ENCODE data around the gene TBC1D22A.
"Not testable (repeated sequence)": the region's sequence is repeated elsewhere in the genome, so short reads cannot be mapped to it uniquely, and the experiment has no call there.

TBC1D22A gene

DNA sequence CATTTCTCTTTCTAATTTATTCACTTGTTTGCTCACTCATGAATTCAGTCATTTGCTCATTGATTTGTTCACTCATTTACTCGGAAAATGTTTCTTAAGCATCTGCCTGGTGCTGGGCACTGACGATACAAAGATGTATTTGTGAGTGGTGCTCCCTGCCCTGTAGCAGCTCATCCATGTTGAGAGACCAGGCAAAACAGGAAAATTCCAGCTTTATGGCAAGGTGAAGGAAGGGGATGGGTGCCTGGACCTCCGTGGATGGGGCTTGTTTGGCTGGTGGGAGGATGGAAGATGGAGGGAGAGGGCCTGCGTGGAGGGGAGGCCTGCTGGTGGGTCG is 53.1 kb downstream of the TBC1D22A start:
- DNase-seq, result no peak

DNA sequence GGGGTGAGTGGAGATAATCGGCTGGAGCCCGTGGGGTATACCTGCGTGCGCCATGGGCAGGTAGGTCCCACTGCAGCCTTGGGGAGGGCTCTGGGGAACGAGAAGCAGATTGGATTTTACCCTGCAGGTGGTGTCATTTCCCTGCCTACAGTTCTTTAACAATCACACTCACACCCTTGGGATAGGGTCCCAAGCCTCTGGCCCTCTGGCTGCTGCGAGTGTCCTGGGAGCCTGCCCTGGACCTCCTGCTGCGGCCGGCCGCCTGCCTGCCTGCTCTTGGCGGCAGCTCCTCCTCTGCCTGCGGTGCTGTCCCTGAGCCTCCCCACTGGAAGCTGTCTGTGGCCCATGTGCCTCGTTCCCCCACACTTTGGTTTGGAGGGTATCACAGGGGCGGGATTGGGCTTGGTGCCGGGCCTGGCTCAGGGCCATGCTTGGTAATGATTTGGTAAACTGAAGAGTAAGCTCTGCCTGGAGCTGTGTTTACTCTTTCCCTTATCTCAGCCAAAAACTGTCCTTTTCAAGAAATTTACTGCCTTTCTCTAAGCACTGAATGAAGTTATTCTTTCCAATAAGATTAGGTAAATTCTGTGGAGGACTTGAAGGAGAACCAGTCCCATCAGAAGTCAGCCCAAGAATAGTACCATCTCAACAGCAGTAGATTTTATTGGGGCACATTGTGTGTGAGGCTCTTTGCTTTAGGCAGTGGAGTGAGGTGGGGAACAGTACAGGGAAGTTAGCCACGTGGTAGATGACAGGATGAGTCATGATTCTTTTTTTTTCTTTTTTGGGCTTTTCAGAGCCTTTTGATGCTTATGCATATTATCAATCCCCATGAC is 53.7 kb downstream of the TBC1D22A start:
- no peak for DNase-seq

DNA sequence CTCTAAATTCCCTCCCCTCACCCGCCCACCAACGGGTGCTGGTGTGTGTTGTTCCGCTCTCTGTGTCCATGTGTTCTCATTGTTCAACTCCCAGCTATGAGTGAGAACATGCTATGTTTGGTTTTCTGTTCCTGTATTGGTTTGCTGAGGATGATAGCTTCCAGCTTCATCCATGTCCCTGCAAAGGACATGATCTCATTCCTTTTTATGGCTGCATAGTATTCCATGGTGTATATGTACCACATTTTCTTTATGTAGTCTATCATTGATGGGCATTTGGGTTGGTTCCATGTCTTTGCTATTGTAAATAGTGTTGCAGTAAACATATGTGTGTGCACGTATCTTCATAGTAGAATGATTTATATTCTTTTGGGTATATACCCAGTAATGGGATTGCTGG is 54.9 kb downstream of the TBC1D22A start:
- not testable (repeated sequence) for DNase-seq

DNA sequence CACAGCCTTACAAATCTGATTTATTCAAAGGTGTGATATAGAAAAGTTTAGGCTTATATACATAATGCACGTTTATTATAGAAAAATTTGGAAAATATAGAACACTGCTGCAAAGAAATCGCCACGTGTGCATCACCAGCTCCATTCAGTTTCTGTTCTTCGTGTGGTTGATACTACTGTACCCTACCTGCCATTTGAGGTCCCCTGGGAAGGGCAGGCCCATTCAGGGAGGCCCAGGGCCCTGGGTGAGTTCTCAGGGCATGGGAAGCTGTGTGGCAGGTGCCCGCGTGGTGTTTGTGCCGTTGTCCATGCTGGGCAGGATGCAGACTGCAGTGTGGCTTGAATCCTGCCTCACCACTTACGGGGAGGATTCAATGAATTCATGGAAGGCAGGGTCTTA is 60.8 kb downstream of the TBC1D22A start:
- no peak for DNase-seq

DNA sequence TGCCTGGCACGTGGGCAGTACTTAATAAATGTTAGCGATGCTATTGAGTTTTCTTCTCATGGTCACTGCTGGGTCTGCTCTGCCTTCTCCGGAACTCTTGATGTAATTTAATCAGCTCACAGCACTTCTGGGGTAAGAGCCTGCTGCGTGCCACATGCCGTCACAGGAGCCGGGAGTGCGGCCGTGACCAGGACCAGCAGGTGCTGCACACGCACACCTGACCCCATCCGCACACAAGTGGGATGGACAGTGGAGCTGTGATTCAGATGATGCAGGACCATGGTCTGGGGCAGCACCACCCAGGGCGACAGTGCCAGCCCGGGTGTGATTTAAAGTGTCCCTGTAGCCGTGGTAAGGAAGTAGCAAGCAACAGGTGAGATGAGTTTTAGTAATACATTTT is 61.2 kb downstream of the TBC1D22A start:
- DNase-seq, result no peak

DNA sequence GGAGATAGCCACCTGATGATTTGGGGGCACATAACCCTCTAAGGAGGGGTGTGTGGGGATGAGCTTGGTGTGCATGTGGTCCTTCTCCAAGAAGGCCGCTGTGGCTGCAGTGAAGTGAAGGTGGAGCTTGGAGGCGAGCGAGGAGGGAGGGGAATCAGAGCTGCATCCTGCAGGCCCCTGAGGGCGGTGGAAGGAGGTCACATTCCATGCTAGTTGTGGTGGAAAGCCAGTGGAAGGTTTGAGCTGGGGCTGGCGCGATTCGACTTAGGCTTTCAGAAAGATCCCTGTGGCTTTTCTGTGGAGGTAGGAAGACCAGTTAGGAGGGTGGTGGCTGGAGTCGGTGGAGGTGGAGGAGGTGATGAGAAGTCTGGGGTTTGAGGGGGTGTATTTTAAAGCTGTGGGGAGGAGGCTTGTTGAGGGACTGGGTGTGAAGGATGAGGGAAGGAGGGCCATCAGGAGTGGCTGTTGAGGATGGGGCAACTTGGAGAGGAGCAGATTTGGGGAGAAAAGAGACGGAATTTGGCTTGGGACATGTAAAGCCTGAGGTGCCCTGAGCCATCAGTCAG is 62.0 kb downstream of the TBC1D22A start:
- no peak for DNase-seq

DNA sequence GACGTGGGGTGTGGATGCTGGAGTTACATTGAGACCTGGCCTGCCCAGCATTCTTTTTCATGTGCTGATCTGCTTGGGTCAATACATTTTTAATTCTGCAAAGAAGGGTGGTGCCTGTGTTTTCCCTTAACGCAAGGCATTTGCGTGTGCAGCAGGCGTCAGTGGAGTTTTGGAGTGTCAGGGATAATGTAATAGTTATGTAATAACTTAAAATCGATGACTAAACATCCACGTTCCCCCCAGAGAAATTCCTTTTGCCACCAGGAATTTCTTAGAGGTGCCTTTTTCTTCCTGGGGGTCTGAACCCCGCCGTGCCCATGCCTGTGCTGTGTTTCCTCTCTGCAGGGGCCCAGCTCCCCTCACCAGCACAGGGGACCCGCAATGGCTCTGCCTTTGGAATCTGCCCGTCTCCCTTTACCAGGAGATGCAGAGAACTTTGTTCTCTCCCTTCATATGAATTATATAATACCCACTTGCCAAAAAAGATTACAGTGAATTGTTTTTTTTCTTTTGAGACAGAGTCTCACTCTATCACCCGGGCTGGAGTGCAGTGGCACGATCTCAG is 62.6 kb downstream of the TBC1D22A start:
- DNase-seq, result no peak

DNA sequence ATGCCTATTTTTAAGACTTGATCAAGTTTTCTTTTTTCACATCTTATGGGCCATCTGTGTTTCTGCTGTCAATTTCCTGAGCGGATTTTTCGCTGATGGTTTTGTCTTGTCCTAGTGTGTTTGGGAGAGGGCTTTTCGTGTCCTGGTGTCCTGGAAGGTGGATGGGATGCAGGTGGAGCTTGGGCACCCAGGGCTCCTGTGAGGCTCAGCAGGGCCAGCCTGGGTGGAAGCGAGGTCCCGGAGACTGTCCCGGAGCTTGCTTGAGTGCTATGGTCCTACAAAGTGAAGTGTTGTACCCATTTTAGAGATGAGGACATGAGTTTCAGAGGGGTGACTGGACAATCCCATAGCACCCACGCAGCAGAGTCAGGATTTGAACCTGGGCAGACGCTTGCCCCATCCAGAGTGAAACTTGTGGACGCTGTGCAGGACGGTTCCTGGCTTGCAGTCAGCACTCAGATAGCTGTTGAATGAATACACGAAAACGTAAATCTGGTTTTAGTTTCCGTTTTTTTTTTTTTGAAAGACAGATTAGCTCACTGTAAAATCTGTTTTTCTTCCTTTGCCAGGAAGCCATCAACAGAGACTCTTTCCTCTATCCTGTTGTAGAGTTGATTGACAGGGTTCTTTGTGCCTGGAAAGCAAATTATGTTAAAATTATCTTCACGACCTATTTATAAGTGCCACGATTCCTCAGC is 64.1 kb downstream of the TBC1D22A start:
- DNase-seq, result no peak

DNA sequence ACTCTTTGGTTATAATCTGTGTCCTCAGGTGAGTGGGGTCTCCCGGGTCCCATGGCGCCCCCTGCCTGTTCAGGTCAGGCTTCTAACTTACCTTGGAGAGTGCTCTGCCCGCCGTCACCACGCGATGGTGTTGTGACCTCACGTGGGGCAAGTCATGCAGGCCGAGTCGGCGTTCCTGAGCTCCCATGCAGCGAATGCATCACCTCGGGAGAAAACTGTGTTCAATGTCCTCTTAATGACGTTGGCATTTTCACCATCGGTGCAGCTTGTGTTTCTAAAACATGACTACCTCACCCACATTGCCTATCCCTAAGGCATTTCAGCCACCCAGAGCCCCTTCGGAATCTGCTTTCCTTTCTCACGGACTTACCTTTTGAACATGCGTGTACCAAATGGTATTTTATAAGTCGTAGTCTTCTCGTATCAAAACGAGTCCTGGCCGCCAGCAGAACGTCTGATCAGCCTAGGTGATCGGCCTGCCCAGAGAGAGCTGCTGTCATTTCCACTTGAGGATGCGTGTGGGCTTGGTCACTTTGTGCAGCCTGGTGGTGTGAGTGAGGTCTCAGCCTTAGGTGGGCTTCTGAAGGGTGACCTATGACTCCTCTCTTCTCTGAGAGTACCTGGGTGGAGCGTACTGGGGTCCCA is 64.8 kb downstream of the TBC1D22A start:
- no peak for DNase-seq

DNA sequence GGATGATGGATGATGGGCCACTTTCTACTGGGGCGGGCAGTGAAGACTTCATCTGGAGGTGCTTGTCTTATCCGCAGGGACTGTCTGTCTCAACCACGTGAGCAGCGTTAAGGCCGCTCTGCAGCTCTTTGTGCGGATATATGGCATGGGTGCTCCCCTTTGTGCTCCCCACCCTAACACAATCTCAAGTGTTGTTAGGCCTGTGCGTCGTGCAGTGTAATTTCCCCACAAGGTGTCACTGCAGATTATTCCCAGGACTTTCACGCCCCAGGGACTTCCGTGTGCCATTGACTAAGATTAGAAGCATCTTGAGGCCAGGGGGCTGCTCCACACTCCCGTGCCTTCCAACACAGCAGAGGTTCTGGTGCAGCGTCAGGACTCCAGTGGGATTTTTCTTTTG is 65.3 kb downstream of the TBC1D22A start:
- DNase-seq, result no peak

DNA sequence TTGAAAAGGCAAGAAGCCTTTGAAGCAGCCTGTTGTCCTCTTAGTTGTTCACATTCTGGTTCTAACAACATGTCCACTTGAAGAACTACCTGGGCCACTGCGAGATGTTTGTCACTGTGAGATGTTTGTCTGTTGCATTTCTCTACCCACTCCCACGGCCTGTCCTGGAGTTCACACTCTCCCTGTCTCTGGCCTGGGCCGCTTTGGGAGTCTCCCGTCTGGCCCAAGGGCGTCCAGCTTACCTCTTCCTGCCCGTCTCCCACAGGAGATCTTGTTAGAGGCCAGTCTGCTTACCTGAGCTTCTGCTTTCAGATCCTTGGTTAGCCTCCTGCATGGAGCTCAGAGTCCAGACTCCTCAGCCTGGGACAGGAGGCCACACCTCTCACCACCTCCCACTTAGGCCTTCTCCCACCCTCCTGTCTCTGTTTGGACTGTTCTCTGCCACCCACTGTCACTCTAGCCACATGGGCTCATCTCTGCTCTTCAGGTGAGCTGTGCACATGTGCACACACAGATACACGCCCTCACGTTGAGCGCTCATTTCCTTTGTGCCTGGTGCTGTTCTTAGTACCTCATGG is 66.0 kb downstream of the TBC1D22A start:
- DNase-seq, result no peak

DNA sequence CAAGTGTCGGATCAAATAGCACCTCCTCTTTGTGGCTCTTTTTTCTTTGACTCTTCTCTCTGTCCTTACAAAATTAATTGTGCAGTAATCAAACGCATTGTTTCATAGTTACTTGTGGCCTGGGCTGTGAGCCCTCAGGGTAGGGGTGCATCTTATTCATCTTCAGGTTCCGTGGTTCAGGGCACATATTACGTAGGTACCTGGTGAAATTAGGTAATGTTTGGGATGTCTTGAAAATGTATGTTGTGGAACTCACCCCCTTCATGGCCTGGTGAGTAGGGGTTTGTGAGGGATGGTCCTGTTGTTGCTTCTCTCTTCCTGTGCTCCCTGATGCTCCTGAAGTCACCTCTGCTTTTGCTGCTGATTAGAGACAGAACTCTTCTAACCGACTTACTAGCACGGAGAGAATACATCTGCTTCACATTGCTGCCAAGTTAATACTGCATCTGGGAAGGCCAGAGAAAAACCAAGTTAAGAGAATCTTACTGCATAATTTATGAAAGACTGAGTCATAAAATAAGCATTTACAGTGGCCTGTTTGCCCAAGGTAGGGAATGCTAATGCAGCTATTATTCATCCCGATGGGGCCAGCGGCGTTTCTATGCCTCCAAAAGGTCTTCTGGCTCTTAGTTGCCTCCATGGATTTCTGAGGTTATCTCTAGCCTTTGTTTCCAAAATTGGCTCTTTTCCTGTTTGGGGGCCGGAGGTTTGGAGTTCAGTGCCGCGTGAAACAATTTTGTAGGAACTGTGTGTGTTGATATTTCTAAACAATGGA is 66.9 kb downstream of the TBC1D22A start:
- peak; percentile 1 for DNase-seq

DNA sequence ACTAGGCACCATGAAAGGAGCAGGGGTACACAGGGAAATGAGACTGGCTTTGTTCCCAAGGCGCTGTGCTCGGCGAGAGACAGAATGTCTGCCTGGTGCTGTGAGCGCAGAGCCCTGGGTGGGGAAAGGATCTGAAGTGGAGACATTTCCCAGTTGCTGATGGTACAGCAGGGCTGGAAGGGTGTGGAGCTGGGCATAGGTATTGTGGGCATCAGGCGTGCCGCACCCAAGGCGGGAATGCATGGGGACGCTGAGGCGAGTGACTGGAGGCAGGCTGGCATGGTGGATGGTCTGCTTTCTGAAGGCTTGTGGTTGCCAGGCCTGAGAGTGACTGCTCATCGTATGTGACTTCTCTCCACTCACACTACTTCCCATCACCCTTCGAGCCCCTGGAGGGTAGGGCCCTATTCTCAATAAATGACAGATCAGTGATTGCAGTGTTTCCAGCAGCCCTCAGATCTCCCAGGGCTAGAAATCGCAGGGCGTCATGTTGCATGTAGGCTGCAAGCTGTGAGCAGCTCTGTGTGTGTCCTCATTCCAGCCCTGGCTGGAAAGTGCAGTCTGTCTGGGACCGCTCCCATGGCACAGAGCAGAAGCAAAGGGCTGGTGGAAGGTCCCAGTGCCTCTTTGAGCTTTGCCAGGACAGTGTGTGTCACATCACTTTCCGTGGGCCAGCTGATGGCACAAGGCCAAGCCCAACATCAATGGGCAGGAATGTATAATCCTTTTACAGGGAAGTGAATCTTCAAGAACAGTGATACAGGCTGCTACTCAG is 67.7 kb downstream of the TBC1D22A start:
- DNase-seq, result no peak

DNA sequence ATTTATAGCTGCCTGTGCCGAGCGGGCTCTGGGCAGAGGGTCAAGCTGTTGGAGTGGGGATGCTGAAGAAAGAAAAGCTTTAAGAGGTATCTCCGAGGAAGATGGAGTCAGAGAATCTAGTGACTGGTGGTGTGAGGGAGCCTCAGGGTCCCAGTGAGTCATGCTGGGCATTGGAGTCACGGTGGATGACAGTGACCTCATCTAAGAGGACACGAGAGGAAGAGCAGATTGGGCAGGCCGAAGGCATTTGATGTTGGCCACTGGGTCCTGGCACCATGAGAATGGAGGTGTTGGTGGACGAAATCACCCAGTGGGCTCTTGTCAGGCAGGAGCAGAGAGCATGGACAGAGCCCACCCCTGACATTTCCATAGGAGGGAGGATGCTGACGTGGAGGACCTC is 68.4 kb downstream of the TBC1D22A start:
- DNase-seq, result no peak

DNA sequence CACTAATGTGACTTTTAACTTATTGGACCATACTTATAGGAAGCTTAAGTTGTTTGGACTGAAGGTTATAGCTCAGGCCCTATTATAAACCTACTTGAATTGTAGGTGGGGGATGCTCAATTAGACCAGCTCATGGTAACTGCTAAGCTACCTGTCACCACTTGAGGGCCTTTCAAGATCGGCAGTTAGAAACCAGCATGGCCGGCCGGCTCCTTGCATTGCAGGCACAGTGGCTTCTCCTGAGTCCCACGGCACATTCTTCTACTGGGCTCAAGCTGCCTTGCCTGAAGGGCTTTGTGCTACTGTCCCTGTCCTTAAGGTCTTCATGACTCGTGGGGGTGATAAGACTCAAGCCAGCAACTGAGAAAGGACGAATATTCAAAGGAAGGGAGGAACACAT is 70.8 kb downstream of the TBC1D22A start:
- DNase-seq, result no peak

DNA sequence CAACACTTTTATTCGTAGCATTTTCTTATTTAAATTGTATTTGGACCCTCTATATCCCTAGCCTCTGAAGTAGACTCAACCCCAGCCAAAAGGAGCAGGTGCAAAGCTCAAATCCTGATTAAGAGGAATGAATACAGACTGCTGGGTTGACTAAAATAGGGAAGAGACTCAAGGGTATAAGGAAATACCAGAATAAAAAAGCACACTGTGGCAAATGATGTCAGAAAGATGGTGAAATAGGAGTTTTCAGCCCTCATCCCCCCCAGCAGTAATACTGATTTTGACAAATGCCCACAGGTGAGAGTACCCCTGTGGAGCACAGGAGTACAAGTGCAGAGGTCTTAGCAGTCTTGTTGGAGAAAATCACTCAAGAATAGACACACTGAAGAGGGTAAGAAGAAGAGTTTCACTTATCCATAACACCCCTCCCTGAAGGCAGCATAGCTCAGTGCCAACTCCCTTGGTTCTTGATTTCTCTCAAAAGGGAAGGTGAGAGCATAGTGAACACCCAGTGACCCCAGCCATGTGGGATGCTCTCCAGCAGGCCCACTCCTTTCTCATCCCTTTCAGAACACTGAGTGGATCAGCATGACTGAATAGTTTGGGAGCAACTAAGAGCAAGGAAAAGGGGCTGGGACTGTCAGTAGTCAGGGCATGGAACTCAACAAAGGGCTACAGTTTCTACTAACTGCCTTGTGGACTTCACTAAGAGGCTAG is 71.7 kb downstream of the TBC1D22A start:
- no peak for DNase-seq

DNA sequence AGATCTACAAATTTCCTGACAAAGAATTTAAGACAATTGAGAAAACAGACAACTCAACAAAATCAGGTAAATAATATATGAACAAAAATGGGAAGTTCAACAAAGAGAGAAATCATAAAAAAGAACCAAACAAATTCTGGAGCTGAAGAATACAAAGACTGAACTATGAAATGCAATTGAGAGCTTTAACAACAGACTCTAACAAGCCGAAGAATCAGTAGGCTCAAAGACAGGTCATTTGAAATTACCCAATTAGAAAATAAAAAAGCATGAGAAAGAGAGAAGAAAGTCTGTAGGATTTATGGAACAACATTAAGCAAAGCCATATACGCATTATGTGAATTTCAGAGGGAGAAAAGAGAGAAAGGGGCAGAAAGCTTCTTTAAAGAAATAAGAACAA is 72.8 kb downstream of the TBC1D22A start:
- no peak for DNase-seq

DNA sequence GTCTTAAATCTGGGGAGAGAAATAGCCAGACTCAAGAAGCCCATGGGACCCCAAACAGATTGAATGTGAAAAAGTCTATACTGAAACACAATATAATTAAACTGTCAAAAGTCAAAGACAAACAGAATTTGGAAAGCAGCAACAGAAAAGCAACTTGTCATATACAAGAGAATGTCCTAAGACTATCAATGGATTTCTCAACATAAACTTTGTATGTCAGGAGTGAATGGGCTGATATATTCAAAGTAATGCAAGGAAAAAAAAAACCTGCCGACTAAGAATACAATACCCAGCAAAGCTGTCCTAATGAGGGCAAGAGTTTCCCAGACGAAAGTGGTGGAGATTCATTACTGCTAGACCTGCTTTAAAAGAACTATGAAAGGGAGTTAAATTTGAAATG is 73.2 kb downstream of the TBC1D22A start:
- no peak for DNase-seq

DNA sequence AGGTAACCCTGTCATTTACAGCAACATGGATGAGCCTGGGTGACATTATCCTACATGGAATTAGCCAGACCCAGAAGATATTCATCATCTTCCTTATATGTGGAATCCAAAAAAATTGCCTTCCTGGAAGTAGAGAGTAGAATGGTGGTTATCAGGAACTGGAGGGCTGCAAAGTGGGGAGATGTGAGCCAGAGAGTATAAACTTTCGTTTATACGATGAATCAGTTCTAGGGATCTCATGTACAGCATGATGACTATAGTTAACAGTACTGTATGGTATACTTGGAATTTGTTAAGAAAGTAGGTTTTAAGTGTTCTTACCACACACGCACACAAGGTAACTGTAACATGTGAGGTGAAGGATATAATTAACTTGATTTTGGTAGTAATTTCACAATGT is 79.1 kb downstream of the TBC1D22A start:
- no peak for DNase-seq

DNA sequence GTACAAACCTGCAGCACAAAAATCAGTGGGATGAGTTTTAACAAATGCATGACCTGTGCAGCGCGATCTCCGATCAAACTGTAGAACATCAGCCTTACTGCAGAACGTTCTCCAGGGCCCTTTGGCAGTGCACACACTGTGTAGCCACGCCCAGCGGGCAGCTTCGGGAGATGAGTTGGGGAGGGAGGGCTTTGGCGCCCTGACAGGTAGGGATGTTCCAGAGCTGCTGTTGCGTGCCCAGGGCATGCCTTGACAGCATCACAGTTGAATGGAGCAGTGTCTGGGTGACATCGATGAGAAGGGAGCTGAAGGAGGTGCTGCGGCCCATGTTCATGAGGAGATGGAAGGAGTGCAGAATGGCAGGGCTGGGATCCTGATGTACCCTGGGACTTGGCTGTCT is 80.2 kb downstream of the TBC1D22A start:
- DNase-seq, result no peak

DNA sequence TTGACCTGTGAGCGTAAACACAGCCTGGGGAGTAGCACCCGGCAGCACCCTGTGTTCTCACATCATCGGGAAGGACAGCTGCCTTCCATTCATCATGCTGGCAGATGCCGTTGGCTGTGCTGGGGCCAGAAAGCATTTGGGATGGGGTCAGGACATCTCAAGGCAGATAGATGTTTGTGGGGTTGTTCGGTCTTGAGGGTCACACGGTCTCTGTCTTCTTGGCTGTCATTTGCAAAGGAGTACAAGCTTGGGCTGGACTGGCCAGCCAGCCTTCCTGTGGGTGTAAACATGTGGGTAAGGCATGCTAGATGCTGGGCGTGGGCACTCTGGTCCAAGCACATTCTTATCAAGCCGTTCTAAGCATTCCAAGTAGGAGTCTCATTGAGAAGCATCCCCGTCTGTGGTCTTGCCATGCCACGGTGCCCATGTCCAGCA is 81.4 kb downstream of the TBC1D22A start:
- no peak for DNase-seq
